Esophagus muscularis mucosa (tissue), 4 donors: ENCODE measurements around the gene CHN1. TPM values are rescaled to one million over a fixed set of nuclear protein-coding genes. Genes with fewer than 3 reads are reported as not detected.

Experiments
- DNase-seq: peaks from one replicate; pipeline ENCODE4 v3.0.0-alpha.2; 2017; ENCODE audit errors: extremely low spot score
- H3K27ac ChIP-seq, 4 donors: fragments of 200-600 bp; sonication (generic); replicated peaks in 1 of 4; 1 replicate in 3 of 4; 2 replicates in 1 of 4; pipeline ENCODE4 v1.5.1; 2016 to 2019; ENCODE audit warnings: mild to moderate bottlenecking in 1 of 4
- H3K27me3 ChIP-seq, 4 donors: fragments of 200-600 bp; sonication (generic); one replicate each; pipeline versions ENCODE4 v1.5.1 to v1.6.0; 2016 to 2019
- H3K36me3 ChIP-seq, 4 donors: fragments of 200-600 bp; sonication (generic); one replicate each; pipeline ENCODE4 v1.5.1; 2016 to 2019
- H3K4me1 ChIP-seq, 4 donors: fragments of 200-600 bp; sonication (generic); one replicate each; pipeline ENCODE4 v1.5.1; 2016 to 2019
- H3K4me3 ChIP-seq, 4 donors: fragments of 200-600 bp; sonication (generic); 1 replicate in 2 of 4; 2 replicates in 2 of 4; pipeline ENCODE4 v1.5.1; 2016 to 2019; ENCODE audit warnings: mild to moderate bottlenecking in 4 of 4, moderate library complexity in 1 of 4
- H3K9me3 ChIP-seq, 4 donors: fragments of 200-600 bp; sonication (generic); 1 replicate in 3 of 4; 2 replicates in 1 of 4; pipeline ENCODE4 v1.5.1; 2016 to 2019
- CTCF ChIP-seq, 3 experiments: fragments of 200-600 bp in 2 of 3; fragments of 450-650 bp in 1 of 3; sonication (generic) in 2 of 3; IDR thresholded peaks; one replicate each; pipeline ENCODE4 v1.5.1; 2017 to 2019; ENCODE audit warnings: antibody characterized with exemption in 3 of 3, mild to moderate bottlenecking in 2 of 3, moderate library complexity in 1 of 3
- EP300 ChIP-seq: sonication (generic); formaldehyde crosslinking; IDR thresholded peaks from one replicate; pipeline ENCODE4 v1.6.1; 2017; ENCODE audit warnings: antibody characterized with exemption
- POLR2A ChIP-seq: fragments of 450-650 bp; IDR thresholded peaks from one replicate; pipeline ENCODE4 v1.6.1; 2017; ENCODE audit warnings: antibody characterized with exemption, moderate library complexity, mild to moderate bottlenecking, low read depth
- POLR2AphosphoS5 ChIP-seq, 2 donors: sonication (generic); formaldehyde crosslinking; IDR thresholded peaks; one replicate each; pipeline ENCODE4 v1.6.1; 2017; ENCODE audit warnings: antibody characterized with exemption in 2 of 2
- WGBS: methylation state at CpG from one replicate; pipeline ENCODE4 v1.1.5; 2018; 5-methylcytosine and 5-hydroxymethylcytosine counted together
- intact Hi-C: fragments of 100-400 bp; cut with DNase I; formaldehyde crosslinking; loops from one replicate; pipeline ENCODE4 v1.15.1; 2023
- total RNA-seq, 4 donors: library from RNA; depleted of rRNA; stranded (reverse); fragments of >200 nt; gene quantifications; one replicate each; pipeline versions ENCODE4 v1.1.0 to v1.2.1, GENCODE V29; 2016

CHN1 gene
- total RNA-seq, 4 donors from 2014 or later = 23.2 to 32.3 (median 29.8) TPM

- intact Hi-C loops = no loop called here
- no peak overlapping the region for H3K27ac ChIP-seq
- H3K27me3 ChIP-seq = no peaks in the 10 kb centered on the region
- H3K9me3 ChIP-seq = no peaks in the 10 kb centered on the region
- H3K4me3 ChIP-seq = no peak overlapping the region
- no peaks in the 10 kb centered on the region for H3K36me3 ChIP-seq
- DNase-seq = no peak
- TF ChIP-seq EP300 (no peak), POLR2AphosphoS5 (IDR thresholded peaks at IDR 0.05) (no peak), POLR2A (no peak), CTCF (IDR thresholded peaks at IDR 0.05) (no peak)
- 76% methylated on average over 5 of the region's 5 CpGs for WGBS
- peaks cover 0 to 7% (median 0%) of the 10 kb centered on the region in 4 donors for H3K4me1 ChIP-seq
Observed at GRCh38 chr2:174762464-174762863, 242.7 kb downstream of the CHN1 start.

GRCh38 chr2:174761837-174762236 lies 243.3 kb downstream of the CHN1 start:
- Histone ChIP-seq H3K27me3 (no peaks in the 10 kb centered on the region), H3K9me3 (no peaks in the 10 kb centered on the region), H3K36me3 (no peaks in the 10 kb centered on the region), H3K27ac (no peak overlapping the region), H3K4me3 (no peak overlapping the region), H3K4me1 (peaks cover 0 to 7% (median 0%) of the 10 kb centered on the region in 4 donors)
- no peak for DNase-seq
- TF ChIP-seq CTCF (IDR thresholded peaks at IDR 0.05) = no peak
- no peak for TF ChIP-seq POLR2A
- no peak for TF ChIP-seq EP300
- TF ChIP-seq POLR2AphosphoS5 (IDR thresholded peaks at IDR 0.05) = no peak
- intact Hi-C loops = no loop called here

GRCh38 chr2:174760845-174761473 lies 244.2 kb downstream of the CHN1 start:
- WGBS = 98% methylated on average over 3 of the region's 5 CpGs
- no peak for DNase-seq
- TF ChIP-seq CTCF (IDR thresholded peaks at IDR 0.05) = no peak
- TF ChIP-seq POLR2AphosphoS5 (IDR thresholded peaks at IDR 0.05) = no peak
- TF ChIP-seq POLR2A = no peak
- TF ChIP-seq EP300 = no peak
- Histone ChIP-seq H3K9me3 (no peaks in the 10 kb centered on the region), H3K27me3 (no peaks in the 10 kb centered on the region), H3K4me3 (no peak overlapping the region), H3K4me1 (peaks cover 0 to 6% (median 0%) of the 10 kb centered on the region in 4 donors), H3K36me3 (no peaks in the 10 kb centered on the region), H3K27ac (no peak overlapping the region)
- intact Hi-C loops = no loop called here

GRCh38 chr2:174759381-174760065 lies 245.7 kb downstream of the CHN1 start:
- H3K4me3 ChIP-seq = no peak overlapping the region

More at GRCh38 chr2:174759381-174760065, 245.7 kb downstream of the CHN1 start:
- H3K4me1 ChIP-seq = no peaks in the 10 kb centered on the region
- no peak overlapping the region for H3K27ac ChIP-seq
- H3K27me3 ChIP-seq = no peaks in the 10 kb centered on the region
- 85% methylated on average over 11 of the region's 11 CpGs for WGBS
- DNase-seq = no peak
- intact Hi-C loops = no loop called here
- no peaks in the 10 kb centered on the region for H3K36me3 ChIP-seq
- no peak for TF ChIP-seq POLR2A
- TF ChIP-seq POLR2AphosphoS5 (IDR thresholded peaks at IDR 0.05) = no peak
- no peak for TF ChIP-seq CTCF (IDR thresholded peaks at IDR 0.05)
- no peak for TF ChIP-seq EP300
- no peaks in the 10 kb centered on the region for H3K9me3 ChIP-seq
